GM18867 (cell line): ENCODE measurements around the gene HS3ST6.
"Not testable (repeated sequence)": the region's sequence is repeated elsewhere in the genome, so short reads cannot be mapped to it uniquely, and the experiment has no call there.

Source experiments
- ATAC-seq: cut with Tn5 transposase; IDR thresholded peaks from one replicate; pipeline ENCODE4 v1.9.1; 2021; ENCODE audit warnings: mild to moderate bottlenecking, moderate library complexity; ENCODE audit not compliant: unreplicated experiment

The HS3ST6 gene

GRCh38 chr16:1909561-1910231 is 8.5 kb downstream of the HS3ST6 start:
- ATAC-seq: no peak

DNA sequence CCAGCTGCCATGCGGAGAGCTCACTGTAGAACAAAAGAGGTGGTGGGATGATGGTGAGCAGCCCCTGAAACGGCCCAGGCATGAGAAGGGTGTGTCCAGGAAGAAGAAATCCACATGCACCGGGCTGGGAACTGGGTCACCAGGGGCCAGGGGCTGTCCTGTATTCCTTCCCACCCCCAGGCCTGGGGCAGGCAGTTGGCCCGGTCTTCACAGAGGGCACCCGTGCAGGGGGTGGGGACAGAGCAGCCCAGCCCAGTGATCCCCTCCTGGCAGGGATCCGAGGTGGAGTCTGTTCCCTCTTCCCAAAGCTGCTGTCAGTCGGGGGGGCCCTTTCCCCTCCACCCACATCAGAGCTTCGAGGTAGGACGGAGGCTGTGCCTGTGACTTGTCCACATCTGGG is 9.2 kb downstream of the HS3ST6 start:
- ATAC-seq: no peak

GRCh38 chr16:1908184-1908583 is 10.0 kb downstream of the HS3ST6 start:
- no peak for ATAC-seq

DNA sequence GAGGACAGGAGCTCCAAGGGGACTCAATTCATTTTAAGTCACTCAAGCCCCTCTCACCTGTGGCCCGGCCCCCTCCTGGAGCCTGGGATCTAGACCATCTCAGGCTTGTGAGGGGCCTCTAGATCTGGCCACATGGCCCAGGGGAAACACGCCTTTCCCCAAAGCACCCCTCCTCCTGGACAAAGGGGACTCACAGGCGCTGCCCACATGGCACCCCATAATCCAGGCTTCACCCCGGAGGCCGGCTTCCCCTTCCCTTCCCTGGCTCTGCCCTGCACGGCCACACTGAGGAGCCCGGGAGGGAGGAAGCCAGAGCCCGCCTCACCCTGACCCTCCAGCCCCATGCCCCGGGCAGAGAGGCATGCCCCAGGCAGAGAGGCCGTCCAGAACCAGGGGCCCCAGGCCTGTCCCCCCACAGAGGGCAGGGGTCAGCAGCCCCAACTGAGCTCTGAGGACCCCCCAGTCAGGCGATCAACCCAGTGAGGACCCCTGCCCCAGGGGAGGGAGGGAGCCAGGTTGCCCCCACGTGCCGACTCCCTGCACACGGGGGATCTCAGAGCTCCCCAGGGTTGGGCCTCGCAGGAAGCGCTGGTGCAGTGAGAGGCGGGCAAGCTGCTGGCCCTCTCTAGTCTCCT is 10.9 kb downstream of the HS3ST6 start:
- no peak for ATAC-seq

DNA sequence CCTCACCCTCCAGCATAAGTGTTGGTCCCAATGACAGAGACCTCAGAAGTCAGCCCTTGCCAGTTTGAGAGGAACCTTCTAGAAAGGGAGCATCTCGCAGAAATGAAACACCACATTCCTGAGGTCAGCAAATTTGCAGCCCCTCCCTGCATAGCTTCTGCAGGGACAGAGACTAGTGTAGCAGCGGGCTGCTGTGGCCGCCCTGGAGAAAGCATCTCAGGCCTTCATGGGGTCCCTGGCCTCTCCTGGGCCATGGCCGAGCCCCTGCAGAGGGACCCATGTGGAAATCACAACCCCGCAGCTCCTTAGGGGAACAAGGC is 11.4 kb downstream of the HS3ST6 start:
- ATAC-seq: no peak

- no peak for ATAC-seq
Measured at GRCh38 chr16:1906055-1906845, 12.0 kb downstream of the HS3ST6 start.

DNA sequence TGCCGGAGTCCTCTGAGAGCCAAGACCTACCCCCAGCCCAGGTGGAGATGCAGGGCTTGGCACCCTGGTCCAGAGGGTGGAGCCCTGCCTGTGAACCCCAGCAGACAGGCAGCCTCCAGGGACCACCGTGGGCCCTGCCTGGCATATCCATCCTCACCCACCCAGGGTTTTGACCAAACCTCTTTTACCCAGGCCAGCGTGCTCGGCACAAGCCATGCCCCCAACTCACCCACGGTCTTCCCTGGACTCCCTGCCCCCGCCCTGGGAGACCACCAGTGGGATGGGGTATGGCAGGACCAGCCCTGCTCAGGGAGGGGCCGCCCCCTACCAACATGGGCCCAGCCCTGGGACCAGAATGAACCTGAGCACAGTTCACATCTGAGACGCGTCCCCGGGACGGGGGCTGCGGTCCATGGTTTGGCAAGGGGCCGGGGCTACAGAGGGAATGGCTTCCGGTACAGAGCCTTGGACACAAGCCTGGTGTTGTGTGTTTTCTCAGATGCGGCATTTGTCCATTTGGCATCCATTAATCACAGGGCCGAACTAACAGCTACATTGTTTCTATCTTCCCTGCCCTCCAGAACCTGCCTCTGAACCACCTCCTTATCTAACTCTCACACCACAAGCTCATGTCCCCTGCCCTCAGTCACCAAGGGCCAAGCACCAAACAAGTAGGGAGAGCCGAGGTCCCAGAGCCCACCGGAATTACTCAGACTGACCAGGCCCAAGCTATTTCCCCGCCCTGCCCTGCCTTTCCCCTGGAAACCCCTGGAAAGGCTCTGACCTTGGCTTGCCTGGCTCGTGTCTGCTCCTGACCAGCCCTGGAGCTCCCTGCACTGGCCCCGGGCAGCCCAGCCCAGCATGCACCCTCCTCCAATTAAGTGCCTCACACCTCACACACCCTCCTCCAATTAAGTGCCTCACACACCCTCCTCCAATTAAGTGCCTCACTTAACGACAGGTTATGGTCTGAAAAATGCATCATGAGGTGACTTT is 14.1 kb downstream of the HS3ST6 start:
- ATAC-seq: no peak

DNA sequence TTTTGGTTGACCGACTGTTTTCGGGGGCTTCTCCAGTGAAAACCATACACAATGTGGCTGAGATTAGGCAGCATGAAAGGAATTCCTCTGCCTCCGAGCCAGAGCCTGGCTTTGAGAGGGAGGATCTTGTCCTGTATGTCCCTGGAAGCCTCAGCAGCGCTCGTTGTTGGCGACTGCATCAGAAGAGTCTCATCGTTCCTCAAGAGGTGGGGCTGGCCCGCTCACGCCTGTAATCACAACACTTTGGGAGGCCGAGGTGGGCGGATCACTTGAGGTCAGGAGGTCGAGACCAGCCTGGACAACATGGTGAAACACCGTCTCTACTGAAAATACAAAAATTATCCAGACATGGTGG is 15.0 kb downstream of the HS3ST6 start:
- no peak for ATAC-seq

DNA sequence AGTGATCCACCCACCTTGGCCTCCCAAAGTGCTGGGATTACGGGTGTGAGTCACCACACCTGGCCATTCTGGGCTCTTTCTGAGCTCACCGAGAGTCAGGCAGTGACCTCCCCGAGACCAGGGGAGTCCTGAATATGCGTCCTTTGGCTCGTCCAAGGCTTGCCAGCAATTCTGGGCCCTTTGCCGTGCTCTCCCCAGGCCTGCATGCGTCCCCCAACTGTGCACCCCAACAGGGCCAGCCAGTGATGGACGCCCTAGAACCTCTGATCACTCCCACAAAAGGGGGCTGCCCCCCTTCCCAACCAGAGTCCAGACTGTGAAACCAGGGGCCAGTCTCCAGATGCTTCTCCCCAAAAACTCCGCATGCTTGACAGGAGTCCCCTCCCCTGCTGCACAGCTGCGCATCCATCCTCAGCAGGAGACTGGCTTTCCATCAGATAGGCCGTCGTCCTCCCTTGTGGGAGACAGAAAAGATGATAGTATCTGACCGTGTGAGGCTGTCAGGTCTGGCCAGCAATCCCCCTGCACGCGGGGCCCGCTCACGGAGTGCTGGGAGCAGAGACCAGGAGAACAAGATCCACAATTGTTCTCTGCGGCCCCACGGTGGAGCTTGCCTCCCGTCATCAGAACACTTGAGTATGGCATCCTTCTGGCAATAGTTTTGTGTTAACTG is 15.5 kb downstream of the HS3ST6 start:
- ATAC-seq: no peak

GRCh38 chr16:1900452-1900774 is 17.8 kb downstream of the HS3ST6 start:
- no peak for ATAC-seq

- ATAC-seq: no peak
Measured at GRCh38 chr16:1899641-1900451, 18.4 kb downstream of the HS3ST6 start.

GRCh38 chr16:1897692-1898091 is 20.5 kb downstream of the HS3ST6 start:
- not testable (repeated sequence) for ATAC-seq

- ATAC-seq: no peak
Measured at GRCh38 chr16:1895949-1896675, 22.1 kb downstream of the HS3ST6 start.

DNA sequence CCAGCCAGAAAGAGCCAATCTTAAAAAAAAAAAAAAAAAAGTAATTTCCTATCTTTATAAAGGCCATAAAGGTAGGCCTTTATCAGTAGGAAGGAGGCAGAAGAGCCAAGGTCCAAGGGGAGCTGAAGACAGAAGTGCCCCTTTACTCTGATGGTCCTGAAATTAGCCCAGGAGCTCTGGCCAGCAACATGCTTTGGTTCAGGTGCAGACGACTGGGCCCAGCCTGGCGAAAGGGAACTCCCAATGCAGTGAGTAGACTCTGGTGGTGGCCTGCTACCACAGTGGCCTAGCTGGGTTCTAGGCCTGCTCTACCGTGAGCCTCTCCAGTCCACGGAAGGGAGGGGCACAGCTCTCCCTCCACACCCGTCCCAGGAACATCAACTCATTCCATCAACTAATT is 23.1 kb downstream of the HS3ST6 start:
- no peak for ATAC-seq

GRCh38 chr16:1890708-1891050 is 27.5 kb downstream of the HS3ST6 start:
- ATAC-seq: no peak

DNA sequence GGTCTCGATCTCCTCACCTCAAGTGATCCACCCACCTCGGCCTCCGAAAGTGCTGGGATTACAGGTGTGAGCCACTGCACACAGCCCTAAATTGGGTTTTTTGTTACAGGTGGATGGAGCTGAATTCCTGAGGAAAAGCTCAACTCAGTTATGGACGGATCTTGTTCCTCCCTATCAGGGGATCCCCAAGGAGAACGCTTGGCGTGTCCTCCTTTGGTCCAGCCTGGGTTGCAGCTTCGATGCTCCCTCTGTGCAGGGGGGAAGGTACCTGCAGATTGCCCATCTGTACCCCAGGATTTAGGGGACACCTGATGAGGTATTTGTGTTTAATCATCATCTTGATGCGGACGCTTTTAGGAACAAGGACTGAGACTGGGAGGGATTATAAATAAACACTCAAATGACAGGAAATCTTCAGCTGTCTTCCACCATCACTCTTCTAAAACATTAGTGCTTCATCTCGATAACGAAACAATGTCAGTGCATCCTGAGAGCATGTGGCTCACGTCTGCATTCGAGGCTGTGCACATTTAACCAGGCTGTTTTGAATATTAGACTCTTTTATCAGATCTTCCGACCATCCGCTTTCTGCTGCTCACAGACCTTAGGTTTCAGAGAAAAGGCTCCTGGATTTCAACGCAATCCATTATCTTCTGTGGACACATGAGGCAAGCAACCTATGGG is 28.0 kb downstream of the HS3ST6 start:
- no peak for ATAC-seq

DNA sequence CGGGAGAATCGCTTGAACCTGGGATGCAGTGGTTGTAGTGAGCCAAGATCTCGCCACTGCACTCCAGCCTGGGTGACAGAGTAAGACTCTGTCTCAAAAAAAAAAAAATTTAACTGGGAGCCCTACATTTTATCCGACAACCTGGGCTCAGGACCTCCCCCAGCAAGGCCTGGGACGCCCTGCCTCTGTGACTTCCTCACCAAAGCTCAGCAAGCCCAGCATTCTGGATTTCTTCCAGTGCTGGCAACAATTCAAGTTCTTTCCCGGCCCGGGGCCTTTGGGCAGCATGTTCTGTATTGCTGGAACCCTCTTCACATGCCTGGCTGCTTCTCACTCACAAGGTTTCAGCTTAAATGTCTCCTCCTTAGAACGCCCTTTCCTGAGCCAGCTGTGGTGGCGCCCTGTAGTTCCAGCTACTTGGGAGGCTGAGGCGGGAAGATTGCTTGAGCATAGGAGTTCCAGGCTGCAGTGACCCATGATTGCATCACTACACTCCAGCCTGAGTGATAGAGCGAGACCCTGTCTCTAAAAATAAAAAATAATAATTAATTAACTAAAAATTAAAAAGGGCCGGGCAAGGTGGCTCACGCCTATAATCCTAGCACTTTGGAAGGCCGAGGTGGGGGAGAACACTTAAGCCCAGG is 30.4 kb downstream of the HS3ST6 start:
- no peak for ATAC-seq

DNA sequence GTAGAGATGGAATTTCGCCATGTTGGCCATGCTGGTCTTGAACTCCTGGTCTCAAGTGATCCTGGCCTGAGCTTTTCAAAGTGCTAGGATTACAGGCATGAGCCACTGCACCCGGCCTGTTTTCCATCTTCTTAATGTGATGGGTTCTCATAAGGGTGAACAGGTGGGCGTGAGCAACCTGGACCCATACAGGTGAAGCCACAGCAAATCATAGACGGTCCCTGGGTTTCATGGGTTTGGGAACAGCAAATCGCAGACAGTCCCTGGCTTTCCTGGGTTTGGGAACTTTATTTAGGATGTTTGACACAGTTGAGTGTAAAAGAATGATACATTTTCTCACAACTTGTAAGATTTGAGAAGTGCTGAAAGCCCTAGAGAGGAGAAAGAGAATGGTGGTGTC is 33.3 kb downstream of the HS3ST6 start:
- ATAC-seq: no peak
